Measurements from ENCODE around the gene RND1.

RND1 gene

GRCh38 chr12:48810903-48811431 is 54.7 kb downstream of the RND1 start:
- no peak for DNase-seq (ENCODE audit: low read depth in 2 of 2)

- DNase-seq (ENCODE audit: low read depth in 2 of 2), result no peak
These were observed 57.7 kb downstream of the RND1 start for GRCh38 chr12:48807981-48808380.
